NT2/D1 (cell line): Measurements from ENCODE around the gene RNF215.

Experiments used
- YY1 ChIP-seq: IDR thresholded peaks from 2 replicates; pipeline ENCODE4 v1.6.1; 2011; ENCODE audit not compliant: insufficient read length, insufficient read depth
- ZNF274 ChIP-seq: IDR thresholded peaks from 2 replicates; pipeline ENCODE4 v1.6.1; 2011; ENCODE audit warnings: mild to moderate bottlenecking, low read depth, low read length

DNA sequence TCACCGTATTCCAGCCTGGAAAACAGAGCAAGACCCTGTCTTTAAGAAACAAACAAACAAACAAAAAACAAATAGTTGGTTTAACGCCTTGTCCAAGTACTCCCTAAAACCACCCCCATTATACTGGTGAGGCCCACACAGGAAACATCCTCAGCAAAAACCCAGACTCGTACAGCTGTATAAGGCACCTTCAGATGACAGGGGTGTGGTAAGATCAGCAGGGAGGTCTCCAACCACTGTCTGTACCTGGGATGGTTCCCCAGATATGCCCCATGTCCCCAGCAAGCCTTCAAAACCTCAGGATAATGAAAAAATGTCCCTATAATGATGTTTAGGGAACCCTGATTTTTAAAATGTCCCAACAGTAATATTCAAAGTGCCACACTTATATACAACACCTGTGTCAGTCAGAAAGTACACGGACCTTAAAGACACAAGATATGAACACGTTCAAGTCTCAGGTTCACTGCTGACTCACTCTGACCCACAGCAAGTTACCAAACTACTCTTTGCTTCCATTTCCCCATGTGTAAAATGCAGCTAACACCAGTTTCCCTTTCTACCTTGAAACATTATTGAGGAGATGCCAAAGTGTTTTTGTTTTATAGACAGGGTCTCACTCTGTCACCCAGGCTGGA is 39.8 kb downstream of the RNF215 start:
- TF ChIP-seq YY1 (no peak), ZNF274 (no peak)
